Measurements from ENCODE around the gene SIPA1. TPM values are rescaled to one million over a fixed set of nuclear protein-coding genes. Genes with fewer than 3 reads are reported as not detected.

The SIPA1 gene
- total and polyA plus RNA-seq, 2 of the 13 experiments (the other 11 are each of a cell fraction or from before 2014, with no cell fraction given) = 5.8 to 7.7 TPM

GRCh38 chr11:65590240-65590738 lies 47.6 kb upstream of the SIPA1 start:
- FAIRE-seq (no peak), ATAC-seq (no peak), DNase-seq (ENCODE audit: low spot score) (no peak)
- TF ChIP-seq ZNF629 (CRISPR knock-in tag; conservative IDR thresholded peaks at IDR 0.05) (peak; percentile 76), KDM1A (CRISPR knock-in tag; IDR thresholded peaks at IDR 0.05) (no peak)
- 85% methylated on average over 7 of the region's 8 CpGs for WGBS (ENCODE audit: low lambda C conversion rate)
- peaks cover 15% of the 10 kb centered on the region for H3K4me1 ChIP-seq (ENCODE audit: insufficient read depth, low read length)
- BruUV-seq (replicated peaks) = TSS peak; percentile 54
- intact Hi-C loops (cut with micrococcal nuclease; ENCODE audit: unreplicated experiment) = no loop called here
- H3K36me3 ChIP-seq (replicated peaks in 1 of 2; ENCODE audit: control insufficient read depth in 1 of 2, insufficient read depth in 2 of 2, low read length in 2 of 2) = no peaks in the 10 kb centered on the region
- no peak overlapping the region for H3K9ac ChIP-seq (ENCODE audit: insufficient read depth, low read depth, low read length)
- no peak overlapping the region for H2AFZ ChIP-seq (ENCODE audit: low read length)
- in situ Hi-C loops (cut with HindIII; ENCODE audit: extremely low pct_ligation_motif_present, low pct_unique_long_range_greater_than_20kb) = no loop called here
- no peaks in the 10 kb centered on the region for H4K20me1 ChIP-seq (ENCODE audit: insufficient read depth, low read length)
- no peak overlapping the region for H3K27ac ChIP-seq (ENCODE audit: extremely low read length, insufficient read depth, low read length)
- no peaks in the 10 kb centered on the region for H3K27me3 ChIP-seq (ENCODE audit: control insufficient read depth in 1 of 2, insufficient read depth in 2 of 2, low read length in 2 of 2)
- H3K79me2 ChIP-seq (ENCODE audit: insufficient read depth, low read length) = no peaks in the 10 kb centered on the region
- H3K4me2 ChIP-seq (ENCODE audit: low read depth, low read length) = no peak overlapping the region
- no peaks in the 10 kb centered on the region for H3K9me3 ChIP-seq (ENCODE audit: low read length)
- no peak overlapping the region for H3K4me3 ChIP-seq (replicated peaks in 1 of 3; ENCODE audit: insufficient read depth in 1 of 3, low read depth in 2 of 3, low read length in 3 of 3)
- ChIA-PET CTCF (ENCODE audit: low intra/inter-chr PET ratio, low total read pairs) (no interaction called here), POLR2A (no interaction called here)

- no peaks in the 10 kb centered on the region for H3K9me3 ChIP-seq (ENCODE audit: low read length)
- H3K9ac ChIP-seq (ENCODE audit: insufficient read depth, low read depth, low read length) = no peak overlapping the region
- no peak overlapping the region for H2AFZ ChIP-seq (ENCODE audit: low read length)
- BruUV-seq (replicated peaks) = no TSS peak
- ChIA-PET CTCF (ENCODE audit: low intra/inter-chr PET ratio, low total read pairs) (no interaction called here), POLR2A (interaction anchor here (1.9 to 2.4 kb wide), 2 partner anchors 11 to 15 kb away, joined by 6 to 11 read pairs; no protein-coding TSS in a partner anchor)
- intact Hi-C loops (cut with micrococcal nuclease; ENCODE audit: unreplicated experiment) = no loop called here
- no peak for ATAC-seq
- 97% methylated on average over 70 of the region's 106 CpGs for WGBS (ENCODE audit: low lambda C conversion rate)
- no peak overlapping the region for H3K4me2 ChIP-seq (ENCODE audit: low read depth, low read length)
- TF ChIP-seq MAFK (conservative IDR thresholded peaks at IDR 0.05 in 1 of 2, IDR thresholded peaks at IDR 0.05 in 1 of 2; ENCODE audit: low read length in 2 of 2) (peak; percentile 40 to 70), ZNF770 (CRISPR knock-in tag; IDR thresholded peaks at IDR 0.05) (no peak), DPF2 (CRISPR knock-in tag; IDR thresholded peaks at IDR 0.05; ENCODE audit: borderline replicate concordance, low read depth) (no peak), ZNF652 (CRISPR knock-in tag; IDR thresholded peaks at IDR 0.05; ENCODE audit: borderline replicate concordance, low read depth) (no peak)
- H3K36me3 ChIP-seq (replicated peaks in 1 of 2; ENCODE audit: control insufficient read depth in 1 of 2, insufficient read depth in 2 of 2, low read length in 2 of 2) = no peaks in the 10 kb centered on the region
- H3K79me2 ChIP-seq (ENCODE audit: insufficient read depth, low read length) = no peaks in the 10 kb centered on the region
- no peak for DNase-seq (ENCODE audit: low spot score)
- in situ Hi-C loops (cut with HindIII; ENCODE audit: extremely low pct_ligation_motif_present, low pct_unique_long_range_greater_than_20kb) = no loop called here
- H3K4me1 ChIP-seq (ENCODE audit: insufficient read depth, low read length) = peaks cover 15% of the 10 kb centered on the region
- H4K20me1 ChIP-seq (ENCODE audit: insufficient read depth, low read length) = no peaks in the 10 kb centered on the region
- no peaks in the 10 kb centered on the region for H3K27me3 ChIP-seq (ENCODE audit: control insufficient read depth in 1 of 2, insufficient read depth in 2 of 2, low read length in 2 of 2)
- no peak overlapping the region for H3K4me3 ChIP-seq (replicated peaks in 1 of 3; ENCODE audit: insufficient read depth in 1 of 3, low read depth in 2 of 3, low read length in 3 of 3)
- H3K27ac ChIP-seq (ENCODE audit: extremely low read length, insufficient read depth, low read length) = no peak overlapping the region
- no peak for FAIRE-seq
Observed at GRCh38 chr11:65591939-65592857, 45.7 kb upstream of the SIPA1 start.
